Cardiac fibroblast (primary cell): Measurements from ENCODE around the gene SRXN1.
"Not testable (repeated sequence)": the region's sequence is repeated elsewhere in the genome, so short reads cannot be mapped to it uniquely, and the experiment has no call there.

ENCODE experiments used
- DNase-seq, 2 donors: peaks; one replicate each; pipeline versions ENCODE4 v3.0.0 to v3.0.0-alpha.2; 2010; ENCODE audit warnings: low read depth in 2 of 2
- H3K4me3 ChIP-seq, 2 donors: replicated peaks in 1 of 2; 1 replicate in 1 of 2; 2 replicates in 1 of 2; pipeline ENCODE4 v1.5.1; 2011; ENCODE audit warnings: low read depth in 2 of 2, low read length in 2 of 2, mild to moderate bottlenecking in 2 of 2, moderate library complexity in 1 of 2
- TF ChIP-seq, protein P1 (sequence below): IDR thresholded peaks from one replicate; pipeline ENCODE4 v1.5.1; 2011; ENCODE audit warnings: low read depth, mild to moderate bottlenecking, low read length, inconsistent platforms

Gene SRXN1

DNA sequence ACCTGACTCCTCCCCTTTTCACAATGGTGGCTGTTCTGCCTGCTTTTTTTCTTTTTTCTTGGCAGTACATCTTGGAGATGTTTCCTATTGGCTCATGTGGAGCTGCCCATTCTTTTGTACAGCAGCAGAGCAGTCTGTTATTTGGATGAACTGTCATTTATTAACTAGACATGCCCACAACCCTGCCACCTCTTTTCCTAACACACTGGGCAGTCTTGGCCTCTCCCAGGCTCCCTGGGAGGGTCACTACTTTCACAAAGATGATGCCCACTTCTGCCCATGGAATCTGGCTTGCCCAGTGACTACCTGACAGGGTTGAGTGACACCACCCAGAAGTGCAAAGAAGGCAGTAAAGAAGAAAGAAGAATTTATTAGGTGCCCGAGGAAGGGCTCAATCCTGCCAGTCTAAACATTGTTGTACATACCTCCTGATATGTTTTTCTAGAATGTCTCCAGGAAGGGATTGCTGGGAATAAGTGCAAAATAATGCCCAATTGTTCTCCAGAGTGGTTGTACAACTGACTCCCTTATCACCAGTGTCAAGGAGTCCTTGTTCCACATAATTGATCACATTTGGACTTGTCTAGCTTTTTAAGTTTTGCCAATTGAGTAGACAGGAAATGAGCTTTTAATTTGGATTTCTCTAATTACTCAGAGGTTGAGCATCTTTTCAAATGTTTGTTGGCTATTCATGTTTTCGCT is 42.3 kb upstream of the SRXN1 start:
- TF ChIP-seq, protein P1, sequence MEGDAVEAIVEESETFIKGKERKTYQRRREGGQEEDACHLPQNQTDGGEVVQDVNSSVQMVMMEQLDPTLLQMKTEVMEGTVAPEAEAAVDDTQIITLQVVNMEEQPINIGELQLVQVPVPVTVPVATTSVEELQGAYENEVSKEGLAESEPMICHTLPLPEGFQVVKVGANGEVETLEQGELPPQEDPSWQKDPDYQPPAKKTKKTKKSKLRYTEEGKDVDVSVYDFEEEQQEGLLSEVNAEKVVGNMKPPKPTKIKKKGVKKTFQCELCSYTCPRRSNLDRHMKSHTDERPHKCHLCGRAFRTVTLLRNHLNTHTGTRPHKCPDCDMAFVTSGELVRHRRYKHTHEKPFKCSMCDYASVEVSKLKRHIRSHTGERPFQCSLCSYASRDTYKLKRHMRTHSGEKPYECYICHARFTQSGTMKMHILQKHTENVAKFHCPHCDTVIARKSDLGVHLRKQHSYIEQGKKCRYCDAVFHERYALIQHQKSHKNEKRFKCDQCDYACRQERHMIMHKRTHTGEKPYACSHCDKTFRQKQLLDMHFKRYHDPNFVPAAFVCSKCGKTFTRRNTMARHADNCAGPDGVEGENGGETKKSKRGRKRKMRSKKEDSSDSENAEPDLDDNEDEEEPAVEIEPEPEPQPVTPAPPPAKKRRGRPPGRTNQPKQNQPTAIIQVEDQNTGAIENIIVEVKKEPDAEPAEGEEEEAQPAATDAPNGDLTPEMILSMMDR: no peak
- H3K4me3 ChIP-seq: no peak overlapping the region
- no peak for DNase-seq

DNA sequence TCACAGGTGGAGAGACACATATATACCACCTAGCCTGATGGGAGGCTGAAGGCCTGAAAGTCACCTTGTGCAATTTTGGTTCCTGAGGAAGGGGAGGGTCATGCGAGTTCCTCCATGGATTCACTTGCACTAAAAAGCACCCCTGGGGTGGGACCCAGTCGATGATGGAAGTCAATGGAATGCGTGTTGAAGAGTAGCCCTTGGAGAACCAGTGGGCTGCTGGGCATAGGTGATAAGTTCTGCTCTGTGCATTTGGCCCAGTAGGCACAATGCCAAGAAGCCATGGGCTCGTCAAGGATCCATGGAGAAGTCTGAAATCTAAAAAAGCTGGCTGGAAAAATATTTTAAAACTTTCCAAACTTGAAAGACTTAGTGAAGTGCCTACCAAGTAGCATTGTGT is 41.5 kb upstream of the SRXN1 start:
- TF ChIP-seq, protein P1: no peak
- DNase-seq: no peak
- no peak overlapping the region for H3K4me3 ChIP-seq

DNA sequence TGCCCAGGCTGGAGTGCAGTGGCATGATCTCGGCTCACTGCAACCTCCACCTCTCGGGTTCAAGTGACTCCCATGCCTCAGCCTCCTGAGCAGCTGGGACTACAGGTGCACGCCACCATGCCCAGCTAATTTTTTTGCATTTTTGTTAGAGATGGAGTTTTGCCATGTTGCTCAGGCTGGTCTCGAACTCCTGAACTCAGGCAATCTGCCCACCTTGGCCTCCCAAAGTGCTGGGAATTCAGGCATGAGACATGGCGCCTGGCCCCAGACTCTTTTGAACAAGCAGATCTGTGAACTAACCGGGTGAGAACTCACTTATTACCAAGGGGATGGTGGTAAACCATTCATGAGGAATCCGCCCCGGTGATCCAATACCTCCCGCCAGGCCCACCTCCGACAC is 40.8 kb upstream of the SRXN1 start:
- DNase-seq, H3K4me3 ChIP-seq: not testable (repeated sequence)

DNA sequence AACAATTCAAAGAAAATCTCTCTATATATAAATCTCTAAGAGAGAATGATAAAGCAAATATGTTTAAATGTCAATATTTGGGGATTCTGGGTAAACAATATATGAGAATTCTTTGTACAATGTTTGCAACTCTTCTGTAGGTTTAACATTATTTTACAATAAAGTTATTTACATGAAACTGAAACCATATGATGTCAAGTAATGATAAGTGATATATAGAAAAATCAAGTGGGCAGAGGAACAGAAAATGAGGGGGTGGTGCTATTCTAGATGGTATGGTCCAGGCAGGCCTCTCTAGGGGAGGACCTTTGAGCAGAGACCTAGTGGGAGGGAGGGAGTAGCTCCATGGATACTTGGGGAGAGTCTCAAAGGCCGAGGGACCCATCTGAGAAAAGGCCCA is 39.0 kb upstream of the SRXN1 start:
- no peak for DNase-seq
- H3K4me3 ChIP-seq: no peak overlapping the region
- TF ChIP-seq, protein P1: no peak

DNA sequence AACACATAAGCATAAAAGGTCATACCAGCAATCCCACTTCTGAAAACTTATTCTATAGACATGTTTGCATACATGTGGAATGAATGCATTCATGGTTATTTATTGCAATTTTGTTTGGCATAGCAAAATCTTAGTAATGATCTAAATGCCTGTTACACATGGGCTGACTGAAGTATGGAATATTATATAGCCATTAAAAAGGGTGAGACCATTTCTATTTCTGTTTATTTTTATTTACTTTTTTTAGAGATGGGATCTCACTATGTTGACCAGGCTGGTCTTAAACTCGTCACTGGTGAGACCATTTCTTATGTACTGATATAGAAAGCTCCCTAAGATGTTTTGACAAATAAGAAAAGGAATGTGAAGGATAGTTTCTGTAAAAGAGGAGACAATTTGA is 36.9 kb upstream of the SRXN1 start:
- DNase-seq: no peak
- H3K4me3 ChIP-seq: no peak overlapping the region
- TF ChIP-seq, protein P1: no peak

DNA sequence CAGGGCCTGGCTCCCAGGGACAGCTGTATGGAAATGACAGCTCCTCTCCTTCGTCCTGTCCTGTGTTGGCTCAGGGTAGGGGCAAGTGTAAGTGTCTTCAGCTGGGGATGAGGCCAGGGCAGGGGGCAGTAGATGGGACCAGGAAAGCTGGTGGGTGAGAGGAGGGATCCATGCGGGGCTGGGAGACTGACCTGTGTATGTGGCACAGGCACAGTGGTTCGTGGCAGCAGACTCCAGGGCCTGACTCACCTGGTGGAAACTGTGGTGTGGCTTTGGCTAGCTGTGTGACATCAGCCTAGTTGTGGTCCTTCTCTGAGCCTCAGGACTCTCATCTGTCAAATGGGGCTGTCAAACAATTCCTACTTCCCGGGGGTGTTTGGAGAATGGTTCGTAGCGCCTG is 36.3 kb upstream of the SRXN1 start:
- DNase-seq: no peak
- TF ChIP-seq, protein P1: no peak
- H3K4me3 ChIP-seq: no peak overlapping the region

DNA sequence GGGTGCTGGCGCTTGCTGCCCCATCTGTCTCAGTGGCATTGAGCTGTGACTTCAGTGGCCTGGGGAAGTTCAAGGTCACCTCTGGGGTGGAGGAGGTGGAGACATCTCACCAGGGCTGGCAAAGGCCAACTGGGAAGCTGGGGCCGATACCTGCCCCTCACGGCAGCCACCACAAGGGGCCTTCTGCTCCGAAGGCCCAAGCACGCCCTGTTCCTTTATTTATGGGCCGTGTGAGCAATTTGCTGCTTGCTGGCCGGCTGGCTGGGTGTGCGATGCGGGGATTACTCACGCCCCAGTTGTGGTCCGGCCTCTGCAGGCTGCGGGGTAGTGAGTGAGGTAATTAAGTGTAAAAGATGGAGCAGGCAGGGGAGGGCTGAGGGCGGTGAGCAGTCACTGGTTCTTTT is 35.8 kb upstream of the SRXN1 start:
- no peak overlapping the region for H3K4me3 ChIP-seq
- TF ChIP-seq, protein P1: no peak
- DNase-seq: no peak
